DLD1 (cell line): ENCODE data around the gene ATP13A4.
"Not testable (repeated sequence)": the region's sequence is repeated elsewhere in the genome, so short reads cannot be mapped to it uniquely, and the experiment has no call there.

Experiments
- in situ Hi-C: cut with HindIII; loops from 2 replicates; pipeline ENCODE4 v1.10.0; 2017; ENCODE audit warnings: low sequenced_read_pairs

ATP13A4 gene

DNA sequence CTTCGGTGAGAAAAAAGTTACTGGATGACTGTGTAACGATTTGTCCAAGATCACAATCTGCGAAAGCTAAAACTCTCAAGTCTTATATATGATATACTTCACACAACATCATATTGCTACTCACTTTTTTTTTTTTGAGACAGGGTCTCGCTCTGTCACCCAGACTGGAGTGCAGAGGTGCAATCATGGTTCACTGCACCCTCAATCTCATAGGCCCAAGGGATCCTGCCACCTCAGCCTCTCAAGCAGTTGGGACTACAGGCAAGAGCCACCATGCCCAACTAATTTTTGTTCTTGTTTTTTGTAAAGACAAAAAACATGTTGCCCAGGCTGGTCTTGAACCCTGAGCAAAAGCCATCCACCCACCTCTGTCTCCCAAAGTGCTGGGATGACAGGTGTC lies 5.4 kb upstream of the ATP13A4 start:
- in situ Hi-C loops, result loop anchor here (25.0 kb wide), 1 partner anchor 748 kb away; no protein-coding TSS in a partner anchor

DNA sequence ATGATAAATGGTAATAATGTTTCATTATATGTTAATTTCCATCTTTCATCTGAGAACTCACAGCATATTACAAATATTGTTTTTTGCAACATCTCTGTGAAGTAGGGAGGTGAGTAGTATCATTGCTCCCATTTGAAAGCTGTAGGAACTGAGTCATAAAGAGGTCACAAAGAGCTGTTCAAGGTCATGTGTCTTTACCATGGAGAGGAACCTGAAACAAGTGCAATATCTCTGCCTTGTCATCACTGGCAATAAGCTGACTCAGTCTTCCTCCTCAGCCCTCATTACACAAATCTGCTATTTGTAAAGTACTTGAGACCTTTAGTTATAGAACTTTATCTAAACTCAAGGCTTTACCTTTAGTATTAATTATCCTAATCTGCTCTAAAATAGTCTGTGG lies 4.4 kb upstream of the ATP13A4 start:
- in situ Hi-C loops, result loop anchor here (25.0 kb wide), 1 partner anchor 747 kb away; no protein-coding TSS in a partner anchor

DNA sequence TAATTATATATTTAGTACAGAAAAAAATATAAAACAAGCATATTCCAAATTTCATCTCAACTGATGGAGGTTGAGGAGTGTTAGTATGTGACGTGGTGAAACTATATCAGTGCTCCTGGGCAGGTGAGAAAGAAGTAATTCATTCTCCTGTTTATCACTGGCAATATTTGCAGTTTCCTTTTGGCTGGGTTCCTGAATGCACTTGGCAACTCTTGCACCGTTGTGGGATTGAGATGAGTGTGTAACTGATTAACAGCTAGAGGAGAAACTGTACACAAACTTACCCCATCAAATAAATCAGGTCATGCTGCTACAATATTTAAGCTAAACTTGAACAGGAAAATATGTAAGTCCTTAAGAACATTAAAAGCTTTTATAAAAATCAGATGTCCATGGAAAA lies 2.1 kb upstream of the ATP13A4 start:
- in situ Hi-C loops, result loop anchor here (25.0 kb wide), 1 partner anchor 745 kb away; no protein-coding TSS in a partner anchor

DNA sequence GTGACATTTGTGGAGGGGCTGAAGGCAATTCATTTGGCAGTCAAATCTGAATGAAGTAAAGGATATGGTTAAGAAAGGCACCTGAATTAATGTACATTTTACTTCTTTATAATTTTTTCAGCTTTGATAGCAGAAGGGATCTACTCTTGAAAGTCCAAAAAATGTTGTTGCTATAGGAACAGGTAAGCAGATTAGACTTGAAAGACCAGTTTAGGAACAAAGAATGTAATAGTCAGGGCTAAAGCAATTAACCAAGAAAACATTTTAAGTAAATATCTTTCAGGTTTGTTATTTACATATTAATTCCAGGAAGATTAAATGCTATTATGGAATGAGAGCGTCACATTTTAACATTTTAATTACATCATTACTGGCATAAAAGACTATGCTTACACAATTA lies 1.1 kb downstream of the ATP13A4 start:
- in situ Hi-C loops, result loop anchor here (25.0 kb wide), 1 partner anchor 741 kb away; no protein-coding TSS in a partner anchor

DNA sequence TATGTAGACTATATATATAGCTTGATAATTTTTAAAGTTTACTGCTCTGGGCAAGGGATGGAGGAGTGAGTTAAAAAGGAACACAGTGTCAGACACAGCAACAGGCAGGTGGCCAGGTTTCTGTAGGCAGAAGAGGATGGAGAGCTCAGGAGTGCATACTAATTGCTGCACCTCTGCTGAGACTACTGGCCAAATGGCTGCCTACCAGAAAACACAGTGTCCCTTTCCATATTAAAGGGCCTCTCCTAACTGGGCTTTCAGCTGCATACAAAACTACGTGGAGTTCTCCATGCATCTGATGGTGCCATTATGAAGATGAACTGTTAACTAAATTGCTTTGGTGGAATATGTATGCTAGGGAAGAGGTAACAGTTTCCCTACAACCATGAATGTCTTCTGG lies 1.8 kb downstream of the ATP13A4 start:
- in situ Hi-C loops, result loop anchor here (25.0 kb wide), 1 partner anchor 741 kb away; no protein-coding TSS in a partner anchor

DNA sequence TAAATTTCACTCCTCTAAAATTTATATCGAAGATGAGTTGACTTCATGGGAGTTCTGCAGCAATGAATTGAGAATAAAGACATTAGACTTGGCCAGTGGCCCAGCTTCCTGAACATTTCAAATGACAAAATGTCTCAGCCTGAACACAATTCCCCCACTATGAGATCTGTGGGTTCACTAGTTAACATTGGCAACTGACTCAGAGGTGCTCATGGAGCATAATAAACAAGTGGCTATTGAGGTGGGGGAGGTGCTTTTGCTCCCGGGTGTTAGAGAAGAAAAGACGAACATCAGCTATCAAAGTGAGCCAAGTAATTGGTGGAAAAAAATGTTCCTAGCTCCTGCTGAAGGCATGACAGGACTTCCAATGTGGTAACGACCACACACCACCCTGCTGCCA lies 6.3 kb downstream of the ATP13A4 start:
- in situ Hi-C loops, result no loop called here

DNA sequence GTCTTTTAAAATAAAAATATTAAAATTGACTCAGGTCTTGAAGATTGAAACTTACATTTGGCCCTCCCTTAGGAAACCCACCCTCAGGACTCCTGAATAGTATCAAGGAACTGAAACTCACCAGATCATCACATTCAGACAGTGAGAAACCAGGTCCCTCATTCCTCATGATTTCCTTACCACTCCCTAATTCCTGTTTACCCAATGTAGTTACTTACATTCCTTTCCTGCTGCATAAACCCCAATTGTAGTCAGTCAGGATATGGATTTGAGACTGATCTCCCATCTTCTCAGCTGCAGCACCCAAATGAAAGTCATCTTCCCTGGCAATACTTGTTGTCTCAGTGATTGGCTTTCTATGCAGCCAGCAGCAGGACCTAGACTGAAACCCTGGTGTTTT lies 8.6 kb downstream of the ATP13A4 start:
- in situ Hi-C loops, result no loop called here

DNA sequence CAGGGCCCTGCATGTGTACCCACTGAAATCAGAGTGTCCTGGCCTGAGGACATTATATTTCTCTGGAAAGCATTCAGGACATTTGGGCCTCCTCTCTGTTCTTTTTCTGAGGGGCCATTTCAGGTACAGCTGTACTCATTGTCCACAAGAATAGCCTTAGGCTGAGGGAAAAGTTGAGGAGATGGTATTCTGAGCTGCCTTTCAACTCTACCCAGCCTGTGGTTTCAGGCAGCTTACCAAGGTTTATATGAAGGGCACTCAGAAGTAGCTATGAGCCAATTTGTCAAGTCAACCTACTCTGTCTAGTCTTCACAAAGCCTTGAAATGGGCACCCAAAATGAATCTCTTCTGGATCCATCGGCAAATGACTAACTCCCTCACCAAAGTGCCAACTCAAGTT lies 9.4 kb downstream of the ATP13A4 start:
- in situ Hi-C loops, result no loop called here

DNA sequence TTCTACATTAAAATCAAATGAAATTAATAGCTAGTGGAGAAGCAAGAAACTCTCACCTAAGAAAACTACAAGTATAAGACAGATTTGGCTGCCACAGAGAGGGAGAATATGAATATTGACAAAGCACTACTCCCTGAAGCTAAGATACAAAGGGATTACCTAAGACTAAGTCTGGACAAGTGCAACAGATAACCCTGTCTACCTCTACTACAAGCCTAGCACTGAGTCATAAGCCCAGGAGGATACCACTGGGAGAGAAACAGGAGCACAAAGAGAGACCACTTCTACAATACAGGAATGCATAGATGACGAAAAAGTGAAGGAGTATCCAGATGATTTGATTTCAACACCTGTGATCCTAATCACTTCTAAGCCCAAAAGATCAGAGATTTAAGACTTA lies 10.4 kb downstream of the ATP13A4 start:
- in situ Hi-C loops, result no loop called here

DNA sequence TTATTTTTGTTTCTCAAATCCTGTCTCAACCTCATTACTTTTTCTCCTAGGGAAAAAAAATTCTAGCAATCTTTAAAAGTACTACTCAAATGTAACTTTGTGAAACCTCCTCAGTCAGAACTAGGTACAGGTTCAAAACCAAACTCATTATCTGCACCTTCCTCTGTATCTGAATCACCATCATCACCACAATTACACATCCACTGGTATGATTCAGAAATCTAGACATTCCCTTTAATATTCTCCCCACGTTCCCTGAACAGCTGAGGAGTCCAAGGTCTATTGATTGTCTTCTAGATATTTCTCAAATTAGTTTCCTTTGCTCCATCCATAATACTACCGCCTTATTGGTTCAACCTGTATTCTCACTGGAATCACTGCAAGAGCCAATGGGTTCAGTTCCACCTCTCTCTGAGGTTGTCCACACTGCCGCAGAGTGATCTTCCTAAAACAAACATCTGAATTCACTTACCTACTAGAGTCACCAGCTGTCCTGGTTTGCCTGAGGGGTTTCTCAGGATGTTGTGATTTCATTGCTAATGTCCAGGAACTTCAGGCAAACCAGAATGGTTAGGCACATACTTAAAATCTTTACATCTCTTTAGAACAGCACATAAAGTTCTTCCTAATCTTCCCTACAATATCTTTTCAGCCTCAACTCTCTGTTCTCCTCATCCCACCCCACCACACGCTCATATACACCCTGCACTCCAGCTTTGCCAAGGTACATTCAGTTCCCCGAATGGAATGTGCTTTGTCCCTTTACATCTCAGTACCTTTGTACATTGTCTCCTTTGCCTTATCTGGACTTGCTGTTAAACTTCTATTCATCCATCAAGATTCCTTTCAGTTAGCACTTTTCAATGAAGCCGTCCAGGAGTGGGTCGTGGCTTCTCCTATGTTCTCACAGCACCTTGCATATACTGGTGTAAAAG lies 24.2 kb downstream of the ATP13A4 start:
- in situ Hi-C loops, result no loop called here

DNA sequence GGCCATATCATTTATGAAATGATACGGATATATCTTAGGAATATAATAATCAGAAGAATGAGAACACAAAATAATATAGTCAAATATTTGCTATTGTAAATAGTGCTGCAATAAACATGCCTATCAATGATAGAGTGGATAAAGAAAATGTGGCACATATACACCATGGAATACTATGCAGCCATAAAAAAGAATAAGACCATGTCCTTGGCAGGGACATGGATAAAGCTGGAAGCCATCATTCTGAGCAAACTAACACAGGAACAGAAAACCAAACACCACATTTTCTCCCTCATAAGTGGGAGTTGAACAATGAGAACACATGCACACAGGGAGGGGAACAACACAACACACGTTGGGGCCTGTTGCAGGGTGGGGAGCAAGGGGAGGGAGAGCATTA lies 28.6 kb downstream of the ATP13A4 start:
- in situ Hi-C loops, result not testable (repeated sequence)

DNA sequence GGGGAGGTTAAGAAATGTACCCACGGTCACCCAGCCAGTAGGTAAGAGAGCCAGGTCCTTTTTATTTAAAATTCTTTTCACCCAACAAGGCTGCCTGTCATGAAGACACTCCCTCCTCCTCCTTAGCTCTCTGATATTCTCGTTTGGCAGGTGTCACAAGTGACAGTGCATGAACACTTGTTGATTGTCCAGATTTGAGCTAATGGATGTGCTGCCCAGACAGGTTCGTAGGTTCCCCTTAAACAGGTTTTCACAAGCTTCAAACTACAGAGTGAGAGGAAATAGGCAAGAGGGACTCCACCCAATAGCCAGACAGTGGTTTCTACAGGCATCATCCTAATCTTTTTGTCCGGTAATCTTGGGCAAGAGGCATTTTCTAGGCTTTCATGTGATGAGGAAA lies 32.2 kb downstream of the ATP13A4 start:
- in situ Hi-C loops, result no loop called here

DNA sequence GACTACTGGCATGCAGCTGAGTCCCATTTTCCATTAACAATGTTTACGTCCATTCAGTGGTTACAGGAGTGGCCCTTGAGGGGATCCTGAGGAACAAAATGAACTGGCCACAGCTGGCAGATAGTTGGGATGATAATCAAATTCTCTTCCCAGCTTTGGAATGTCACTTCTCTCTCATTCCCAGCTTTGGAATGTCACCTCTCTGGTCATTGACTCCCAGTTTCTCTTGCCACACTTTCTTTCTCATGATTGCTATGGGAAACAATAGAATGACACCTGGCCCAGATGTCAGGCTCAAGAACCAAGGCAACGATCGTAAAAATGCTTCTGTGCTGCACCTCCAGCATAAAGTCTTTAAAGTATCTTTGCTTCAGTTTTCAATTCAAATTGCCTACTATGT lies 34.0 kb downstream of the ATP13A4 start:
- in situ Hi-C loops, result no loop called here

DNA sequence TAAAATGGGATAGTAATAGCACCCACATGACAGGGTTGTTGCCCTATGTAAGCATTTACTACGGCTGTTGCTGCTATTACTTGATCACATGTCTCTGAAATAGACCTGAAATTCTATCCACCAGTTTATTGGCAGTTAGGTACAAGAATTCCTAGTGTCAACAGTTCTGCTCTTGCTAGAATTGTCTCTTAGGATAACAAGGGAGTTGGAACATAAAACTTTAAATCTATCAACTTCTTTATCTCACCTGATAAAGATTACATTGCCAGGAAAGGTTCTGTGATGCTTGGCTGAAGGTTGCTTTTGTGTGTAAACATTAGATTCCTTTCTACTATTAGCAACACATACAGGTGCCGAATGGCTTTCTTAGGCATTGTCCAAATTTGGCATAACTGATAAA lies 38.7 kb downstream of the ATP13A4 start:
- in situ Hi-C loops, result no loop called here

DNA sequence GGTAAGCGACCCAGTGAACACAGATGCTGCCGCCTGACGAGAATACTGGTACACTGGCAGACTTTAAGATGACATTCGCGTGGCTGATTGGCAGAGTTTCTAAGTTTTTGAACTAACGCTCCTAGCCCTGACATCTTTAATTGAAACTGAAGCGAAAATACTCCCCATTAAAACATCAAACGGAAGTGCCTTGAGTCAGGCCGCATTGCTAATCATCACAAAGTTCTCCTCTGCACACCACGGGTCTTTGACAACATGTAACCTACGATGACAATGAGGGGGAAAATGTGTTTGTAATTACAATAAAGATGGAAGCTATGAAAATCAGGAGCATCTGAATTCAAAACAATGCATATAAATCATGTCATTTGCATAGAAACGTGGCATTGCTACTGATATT lies 44.5 kb downstream of the ATP13A4 start:
- in situ Hi-C loops, result loop anchor here (5.0 kb wide), 1 partner anchor 48 kb away; no protein-coding TSS in a partner anchor

DNA sequence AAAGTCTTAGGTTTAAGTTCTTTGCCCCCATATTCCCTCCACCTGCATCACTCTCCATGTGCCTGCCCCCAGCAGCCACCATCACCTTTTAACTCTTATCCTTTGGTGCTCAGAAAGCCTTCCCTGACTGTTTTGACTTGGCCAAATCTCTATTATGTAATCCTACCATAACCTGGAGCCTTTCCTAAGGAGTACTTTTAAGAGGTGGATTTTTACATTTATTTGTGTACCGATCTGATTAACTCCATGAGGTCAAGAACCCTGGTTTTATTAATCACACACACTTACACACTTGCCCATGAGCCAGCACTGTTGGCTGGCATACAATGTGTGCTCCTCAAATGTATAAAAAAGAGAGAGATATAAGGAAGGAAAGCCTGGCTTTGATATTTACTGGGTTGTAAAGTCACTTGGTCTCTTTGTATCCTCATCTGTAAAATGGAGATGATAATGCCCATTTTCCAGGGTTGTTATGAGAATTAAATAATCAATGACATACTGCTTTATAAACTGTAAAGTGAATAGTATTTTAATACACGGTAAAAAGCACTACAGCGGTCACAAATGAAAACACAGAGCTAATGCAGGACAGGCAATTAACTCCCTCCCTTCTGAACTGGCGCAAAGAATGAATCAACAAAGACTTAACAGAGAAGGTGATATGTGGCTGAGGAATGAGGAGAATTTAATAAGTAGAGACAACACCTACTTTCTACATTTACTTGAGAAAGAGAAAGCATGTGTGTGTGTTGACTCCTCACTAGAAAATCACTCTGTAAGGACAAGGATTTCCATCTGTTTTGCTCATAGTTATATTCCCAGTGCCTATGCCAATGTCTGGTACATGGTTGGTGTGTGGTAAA lies 45.4 kb downstream of the ATP13A4 start:
- in situ Hi-C loops, result no loop called here

DNA sequence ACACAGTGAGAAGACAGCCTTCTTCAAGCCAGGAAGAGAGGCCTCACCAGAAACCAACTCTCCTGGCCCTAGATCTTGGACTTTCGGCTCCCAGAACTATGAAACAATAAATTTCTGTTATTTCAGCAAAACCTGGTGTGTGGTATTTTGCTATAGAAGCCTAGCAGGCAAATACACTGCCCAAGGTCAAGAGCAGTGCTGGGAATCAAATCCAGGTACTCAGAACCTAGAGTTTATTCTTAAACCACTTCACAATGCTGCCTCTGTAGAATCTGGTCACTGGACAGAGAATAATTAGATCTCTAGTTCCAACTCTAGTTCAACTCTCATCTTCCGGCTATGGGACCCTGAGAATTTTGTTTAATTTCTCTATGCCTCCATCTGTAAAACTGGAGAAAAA lies 46.6 kb downstream of the ATP13A4 start:
- in situ Hi-C loops, result no loop called here

DNA sequence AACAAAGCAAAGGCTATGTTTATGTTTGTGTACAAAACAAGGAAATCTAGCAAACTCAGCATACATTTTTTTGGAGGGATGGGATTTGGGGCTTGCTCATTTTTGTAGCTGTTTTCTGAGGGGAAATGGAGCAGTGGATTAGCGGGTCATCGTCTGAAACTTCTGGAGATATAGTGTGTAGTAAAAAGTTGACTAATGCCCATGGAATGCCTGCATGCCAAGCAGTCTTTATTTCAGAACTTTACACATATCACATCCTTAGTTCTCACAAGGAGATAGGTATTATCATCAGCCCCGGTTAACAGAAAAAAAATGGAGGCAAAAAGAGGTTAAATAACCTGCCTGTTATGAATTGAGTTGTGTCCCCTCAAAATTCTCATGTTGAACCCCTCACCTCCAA lies 47.1 kb downstream of the ATP13A4 start:
- in situ Hi-C loops, result no loop called here

DNA sequence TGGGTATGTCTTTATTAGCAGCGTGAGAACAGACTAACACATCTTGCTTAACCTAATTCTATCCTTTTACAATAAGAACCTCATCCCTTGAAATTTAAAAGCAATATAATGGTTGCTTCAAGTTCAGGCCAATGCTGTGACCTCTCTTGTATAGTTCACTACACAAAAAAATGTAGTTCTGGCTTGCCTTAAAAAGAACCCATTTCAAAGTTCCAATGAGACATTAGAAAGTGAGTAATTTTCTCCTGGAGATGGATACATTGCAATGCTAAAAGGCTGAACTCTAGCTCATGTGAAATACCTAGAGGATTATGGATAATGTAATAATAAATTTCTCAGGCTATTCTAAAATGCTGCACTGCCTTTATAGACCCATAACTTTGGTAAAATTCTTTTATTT lies 47.8 kb downstream of the ATP13A4 start:
- in situ Hi-C loops, result no loop called here

DNA sequence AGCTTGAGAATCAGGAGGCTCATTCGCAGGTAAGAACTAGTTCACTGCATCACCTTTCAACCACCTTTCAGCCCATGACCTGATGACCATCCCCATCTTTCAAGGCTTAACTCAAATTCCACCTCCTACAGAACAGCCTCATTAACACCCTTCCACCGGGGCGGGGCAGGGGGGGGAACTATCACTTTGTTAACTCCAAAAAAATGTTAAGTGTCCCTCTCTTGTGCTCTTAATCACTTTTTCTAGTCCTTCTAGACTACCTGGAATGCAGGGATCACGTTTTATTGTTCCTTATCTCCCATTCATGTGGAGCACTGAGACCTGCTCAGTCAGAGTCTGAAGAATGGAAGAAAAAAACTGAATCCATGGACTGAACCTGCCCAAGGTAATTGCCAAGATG lies 51.8 kb downstream of the ATP13A4 start:
- in situ Hi-C loops, result no loop called here

DNA sequence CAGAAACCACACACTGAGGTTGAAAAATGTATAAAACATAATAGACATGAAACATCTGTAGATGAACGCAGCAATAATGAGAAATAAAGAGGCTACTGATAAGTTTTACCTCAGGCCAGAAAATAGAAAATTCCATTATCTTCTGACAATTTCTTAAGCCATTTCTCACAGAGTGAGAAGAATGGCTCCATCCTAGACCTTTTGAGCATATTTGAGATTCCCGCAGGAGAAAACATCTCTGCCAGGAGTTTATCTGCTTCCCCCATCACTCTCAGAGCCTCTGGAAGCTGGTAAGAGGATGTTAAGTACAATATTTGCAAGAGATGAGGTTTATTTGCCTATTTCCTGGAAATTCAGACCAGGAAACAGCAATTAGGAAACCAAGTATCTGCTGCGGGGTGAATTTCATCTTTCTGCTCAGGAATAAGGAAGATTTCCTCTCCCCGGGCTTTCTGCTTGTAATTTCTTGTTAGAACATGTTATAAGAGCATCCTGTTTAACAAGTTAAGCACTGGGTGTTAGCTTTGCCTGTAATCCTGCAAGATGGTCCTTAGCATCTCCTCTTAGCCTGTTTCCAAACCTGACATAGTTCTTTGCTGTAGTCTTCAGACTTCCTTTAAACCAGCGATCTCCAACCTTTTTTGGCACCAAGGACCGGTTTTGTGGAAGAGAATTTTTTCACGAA lies 54.8 kb downstream of the ATP13A4 start:
- in situ Hi-C loops, result no loop called here
